Measurements from ENCODE around the gene MAST4. TPM values are rescaled to one million over a fixed set of nuclear protein-coding genes. Genes with fewer than 3 reads are reported as not detected.

MAST4 gene
- total RNA-seq, 1 experiment from 2014 or later = 10.9 TPM

GRCh38 chr5:67037171-67037570, 441.0 kb downstream of the MAST4 start:
- CTCF ChIA-PET = no interaction called here
- no peak overlapping the region for H3K27ac Mint-ChIP-seq (ENCODE audit: unreplicated experiment)
- intact Hi-C loops (cut with micrococcal nuclease; ENCODE audit: unreplicated experiment) = no loop called here
- BruUV-seq (replicated peaks) = no TSS peak
- no peaks in the 10 kb centered on the region for H3K27me3 Mint-ChIP-seq (ENCODE audit: unreplicated experiment)
- H3K4me3 Mint-ChIP-seq (ENCODE audit: low read depth, unreplicated experiment) = no peak overlapping the region
- H3K36me3 Mint-ChIP-seq (ENCODE audit: insufficient read depth, unreplicated experiment) = no peaks in the 10 kb centered on the region
- H3K9me3 Mint-ChIP-seq (ENCODE audit: low read depth, unreplicated experiment) = no peaks in the 10 kb centered on the region
- no peak for TF ChIP-seq CTCF (IDR thresholded peaks at IDR 0.05; ENCODE audit: unreplicated experiment)
- H3K4me1 Mint-ChIP-seq (ENCODE audit: low read depth, unreplicated experiment) = no peaks in the 10 kb centered on the region
- no peak for DNase-seq

DNA sequence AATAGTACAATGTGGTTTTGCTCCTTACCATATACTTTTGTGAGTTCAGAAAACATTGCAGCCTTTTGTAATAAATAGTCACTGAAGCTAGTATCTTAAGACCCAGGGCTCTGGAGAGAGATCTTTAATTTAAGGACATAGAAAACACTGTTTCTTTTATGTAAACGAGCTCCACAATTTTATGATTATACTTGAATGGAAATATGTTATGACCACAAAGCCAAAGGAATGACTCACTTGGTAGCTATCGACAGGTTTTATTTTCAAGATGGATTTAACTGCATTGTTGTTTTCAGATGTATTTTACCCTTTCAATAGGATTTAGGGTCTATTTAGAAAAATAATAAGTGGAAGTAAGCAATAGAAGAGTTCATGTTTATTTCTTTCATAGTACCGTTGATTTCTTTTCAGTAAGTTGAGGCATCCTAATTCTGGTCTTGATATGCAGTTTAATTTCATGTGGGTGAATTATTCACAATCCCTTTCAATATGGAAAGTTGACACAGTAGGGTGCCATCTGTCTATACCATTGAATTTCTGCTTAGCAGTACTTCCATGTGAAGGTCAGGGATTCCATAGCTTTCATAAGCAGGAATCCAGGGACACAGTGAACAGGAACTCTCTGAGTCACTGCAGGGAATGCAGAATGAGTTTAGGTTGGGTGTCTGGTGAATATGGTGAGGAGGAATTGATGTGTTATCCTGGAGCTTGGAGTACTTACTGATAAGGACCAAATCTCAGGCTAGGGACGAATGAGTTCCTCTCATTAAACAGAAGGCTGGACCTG, 442.8 kb downstream of the MAST4 start:
- TF ChIP-seq CTCF (IDR thresholded peaks at IDR 0.05; ENCODE audit: unreplicated experiment) = no peak
- no peak overlapping the region for H3K27ac Mint-ChIP-seq (ENCODE audit: unreplicated experiment)
- BruUV-seq (replicated peaks) = no TSS peak
- H3K27me3 Mint-ChIP-seq (ENCODE audit: unreplicated experiment) = no peaks in the 10 kb centered on the region
- no peak for DNase-seq
- intact Hi-C loops (cut with micrococcal nuclease; ENCODE audit: unreplicated experiment) = no loop called here
- H3K9me3 Mint-ChIP-seq (ENCODE audit: low read depth, unreplicated experiment) = no peaks in the 10 kb centered on the region
- H3K36me3 Mint-ChIP-seq (ENCODE audit: insufficient read depth, unreplicated experiment) = no peaks in the 10 kb centered on the region
- no peak overlapping the region for H3K4me3 Mint-ChIP-seq (ENCODE audit: low read depth, unreplicated experiment)
- CTCF ChIA-PET = no interaction called here
- no peaks in the 10 kb centered on the region for H3K4me1 Mint-ChIP-seq (ENCODE audit: low read depth, unreplicated experiment)

DNA sequence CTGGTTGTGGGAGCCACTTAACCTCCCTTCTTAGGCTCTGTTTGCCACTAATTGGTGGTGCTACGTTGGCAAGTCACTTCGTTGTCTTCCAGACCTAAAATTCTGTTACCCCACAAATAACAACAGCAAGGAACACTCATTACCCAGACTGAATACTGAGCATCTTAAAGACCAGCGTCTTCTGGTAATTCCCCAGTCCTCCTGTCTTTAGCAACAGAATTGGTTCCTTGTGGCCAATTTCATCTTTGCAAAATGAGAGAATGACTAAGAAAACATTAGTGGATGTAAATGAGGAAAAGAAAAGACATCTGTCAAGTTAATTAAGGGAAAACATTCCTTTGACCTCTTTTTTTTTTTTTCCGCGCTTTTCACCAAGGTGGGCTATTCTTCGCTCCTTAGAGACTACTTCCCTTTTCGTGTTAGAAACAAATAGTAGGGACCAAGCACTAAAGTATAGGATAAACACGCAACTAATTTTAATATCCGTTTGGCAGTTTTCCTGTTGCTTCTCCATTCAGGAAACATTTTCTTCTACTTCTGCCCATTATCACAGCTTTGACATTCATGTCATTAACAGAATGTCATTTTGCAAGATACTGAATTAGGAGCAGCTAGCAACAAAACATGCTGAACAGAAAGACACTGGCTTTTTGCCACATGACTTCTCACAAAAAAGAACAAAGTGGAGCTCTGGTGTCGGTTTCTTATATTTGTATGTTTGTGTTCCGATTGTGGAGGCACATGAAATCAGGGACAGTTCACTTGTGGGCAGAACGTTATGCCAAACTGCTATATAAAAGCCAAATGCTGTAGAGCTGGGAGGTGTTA, 446.2 kb downstream of the MAST4 start:
- Mint-ChIP-seq H3K4me1 (ENCODE audit: low read depth, unreplicated experiment) (no peaks in the 10 kb centered on the region), H3K36me3 (ENCODE audit: insufficient read depth, unreplicated experiment) (no peaks in the 10 kb centered on the region), H3K27ac (ENCODE audit: unreplicated experiment) (no peak overlapping the region), H3K27me3 (ENCODE audit: unreplicated experiment) (no peaks in the 10 kb centered on the region), H3K9me3 (ENCODE audit: low read depth, unreplicated experiment) (no peaks in the 10 kb centered on the region), H3K4me3 (ENCODE audit: low read depth, unreplicated experiment) (no peak overlapping the region)
- TF ChIP-seq CTCF (IDR thresholded peaks at IDR 0.05; ENCODE audit: unreplicated experiment) = no peak
- CTCF ChIA-PET = no interaction called here
- intact Hi-C loops (cut with micrococcal nuclease; ENCODE audit: unreplicated experiment) = no loop called here
- BruUV-seq (replicated peaks) = no TSS peak
- no peak for DNase-seq

DNA sequence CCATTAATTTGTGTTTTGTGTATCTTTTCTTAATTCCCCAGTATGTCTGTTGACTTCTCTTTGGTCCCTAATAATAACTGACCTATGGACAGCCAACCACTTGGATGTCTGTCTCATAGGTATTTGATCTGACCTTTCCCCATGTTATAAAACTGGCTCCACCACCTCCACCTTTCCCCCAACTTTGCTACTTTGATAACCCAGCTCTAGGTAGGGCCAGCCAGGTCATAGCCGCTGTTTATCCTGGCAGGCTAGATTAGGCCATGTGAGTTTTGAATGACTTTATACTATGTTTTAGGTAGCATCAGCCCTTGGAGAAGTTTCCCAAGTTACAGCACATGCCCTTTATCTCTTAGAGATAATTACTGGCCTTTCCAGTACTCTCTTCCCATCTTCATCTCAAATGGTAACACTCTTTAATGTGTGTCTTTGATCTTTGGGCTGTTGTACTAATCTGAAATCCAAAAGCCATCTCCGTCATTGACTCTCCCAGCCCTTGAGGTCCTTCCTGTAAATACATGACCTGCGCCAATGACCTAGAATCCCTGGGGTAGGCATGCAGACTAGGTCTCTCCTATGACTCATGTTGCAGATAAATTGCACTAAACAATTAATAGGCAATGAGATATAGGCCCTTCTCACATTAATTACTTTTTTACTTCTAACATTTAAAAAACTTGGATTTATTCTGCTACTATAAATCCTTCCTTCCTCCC, 447.8 kb downstream of the MAST4 start:
- intact Hi-C loops (cut with micrococcal nuclease; ENCODE audit: unreplicated experiment) = no loop called here
- CTCF ChIA-PET = no interaction called here
- no TSS peak for BruUV-seq (replicated peaks)

More for the DNA sequence above, 447.8 kb downstream of the MAST4 start:
- Mint-ChIP-seq H3K27ac (ENCODE audit: unreplicated experiment) (no peak overlapping the region), H3K4me1 (ENCODE audit: low read depth, unreplicated experiment) (no peaks in the 10 kb centered on the region), H3K4me3 (ENCODE audit: low read depth, unreplicated experiment) (no peak overlapping the region), H3K27me3 (ENCODE audit: unreplicated experiment) (no peaks in the 10 kb centered on the region), H3K9me3 (ENCODE audit: low read depth, unreplicated experiment) (no peaks in the 10 kb centered on the region), H3K36me3 (ENCODE audit: insufficient read depth, unreplicated experiment) (no peaks in the 10 kb centered on the region)
- DNase-seq = no peak
- TF ChIP-seq CTCF (IDR thresholded peaks at IDR 0.05; ENCODE audit: unreplicated experiment) = no peak
